NCI-H2029 treated with DMSO at 0.1 percent for 48 hours (cell line): ENCODE data around the gene TRAPPC2L.

Experiments
- DNase-seq: peaks from one replicate; lab custom pipeline; 2025; lab: John Stamatoyannopoulos, UW

The TRAPPC2L gene

GRCh38 chr16:88856828-88857727, at the start of gene TRAPPC2L, which contains the start of gene GALNS:
Gene TRAPPC2L (plus strand): TSS chr16:88857127. CDS start chr16:88857151, 24 bp downstream.
Gene GALNS (minus strand): TSS chr16:88856947. CDS start chr16:88856877, 70 bp downstream.
- peak; percentile 29 for DNase-seq

- DNase-seq, result no peak
These were observed 49.7 kb upstream of the TRAPPC2L start for GRCh38 chr16:88807142-88807625.

DNA sequence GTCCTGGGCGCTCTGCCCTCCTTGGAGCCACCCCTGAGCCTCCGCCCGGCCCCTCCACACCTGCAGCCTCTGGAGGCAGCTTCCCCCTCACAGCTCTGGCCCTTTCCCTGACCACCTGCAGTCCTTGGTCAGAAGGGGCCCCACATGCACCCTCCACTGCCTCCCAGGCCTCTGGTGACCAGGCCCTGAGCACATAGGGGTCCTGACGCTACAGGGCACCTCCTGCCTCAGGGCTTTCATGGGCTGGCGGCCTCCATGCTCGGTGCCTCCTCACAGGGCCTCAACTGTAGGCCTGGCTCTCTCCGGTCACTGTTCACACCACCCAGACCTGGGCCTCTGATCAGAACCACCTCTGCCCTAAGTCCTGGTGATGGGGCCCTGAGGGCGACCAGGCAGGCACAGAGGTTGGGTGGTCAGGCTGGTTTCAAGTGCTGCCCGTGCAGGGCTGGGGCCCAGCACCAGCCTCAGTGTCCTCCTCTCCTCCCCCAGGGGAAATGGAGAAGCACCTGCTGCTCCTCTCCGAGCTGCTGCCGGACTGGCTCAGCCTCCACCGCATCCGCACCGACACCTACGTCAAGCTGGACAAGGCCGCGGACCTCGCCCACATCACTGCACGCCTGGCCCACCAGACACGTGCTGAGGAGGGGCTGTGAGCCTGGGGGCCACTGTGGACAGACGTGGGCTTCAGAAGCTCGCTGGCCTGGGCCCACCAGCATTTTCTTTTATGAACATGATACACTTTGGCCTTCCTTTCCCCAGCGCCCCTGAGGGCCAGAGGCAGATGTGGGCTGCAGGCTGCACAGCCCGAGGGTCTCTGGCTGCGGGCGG, 49.1 kb upstream of the TRAPPC2L start:
- no peak for DNase-seq

GRCh38 chr16:88809068-88809675, 47.8 kb upstream of the TRAPPC2L start:
- no peak for DNase-seq

GRCh38 chr16:88809676-88810165, 47.2 kb upstream of the TRAPPC2L start:
- DNase-seq, result no peak

GRCh38 chr16:88810166-88810911, 46.6 kb upstream of the TRAPPC2L start:
- DNase-seq, result no peak

DNA sequence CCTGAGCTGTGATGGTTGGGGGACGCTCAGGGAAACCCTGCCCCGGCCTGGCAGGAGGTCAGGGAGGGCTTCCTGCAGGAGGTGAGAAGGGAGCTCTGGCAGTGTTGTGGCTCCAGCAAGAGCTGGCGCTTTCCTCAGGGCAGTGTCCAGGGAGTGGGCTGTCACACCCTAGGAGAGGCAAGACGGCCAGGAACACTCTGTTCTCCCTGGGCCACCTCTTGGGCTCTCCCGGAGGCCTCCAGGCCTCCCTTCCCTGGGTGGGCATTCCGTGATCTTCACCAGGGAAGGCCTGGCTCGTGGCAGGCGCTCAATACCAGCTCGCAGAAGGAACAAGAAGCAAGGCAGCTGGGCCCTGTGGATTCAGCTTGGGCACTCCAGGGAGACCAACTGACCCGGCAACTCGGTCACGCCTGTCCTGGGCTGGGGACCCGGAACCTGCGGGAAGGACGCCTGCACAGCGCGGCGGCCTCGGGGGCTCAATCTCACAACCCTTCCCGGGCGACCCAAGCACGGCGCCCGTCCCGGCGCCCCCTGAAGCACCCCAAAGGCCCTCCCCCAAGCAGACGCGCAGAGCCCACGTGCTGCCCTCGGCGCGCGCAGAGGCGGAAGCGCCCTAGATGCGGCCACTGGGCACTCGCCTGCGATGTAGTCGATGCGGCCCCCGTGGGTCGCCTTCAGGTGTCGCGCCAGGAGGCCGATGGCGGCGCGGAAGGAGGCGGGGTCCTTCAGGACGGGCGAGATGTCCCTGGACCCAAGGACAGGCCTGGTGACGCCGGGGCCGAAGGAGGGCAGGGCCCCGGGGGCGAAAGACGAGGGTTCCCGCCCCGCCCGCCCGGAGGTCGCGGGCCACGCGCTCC, 45.8 kb upstream of the TRAPPC2L start:
- no peak for DNase-seq

GRCh38 chr16:88811769-88812512, 45.0 kb upstream of the TRAPPC2L start, which contains the start of gene APRT:
Gene APRT (minus strand): TSS chr16:88811928. CDS start chr16:88811899, 29 bp downstream.
- DNase-seq, result peak; percentile 27

GRCh38 chr16:88812513-88813268, 44.2 kb upstream of the TRAPPC2L start:
- DNase-seq, result no peak

DNA sequence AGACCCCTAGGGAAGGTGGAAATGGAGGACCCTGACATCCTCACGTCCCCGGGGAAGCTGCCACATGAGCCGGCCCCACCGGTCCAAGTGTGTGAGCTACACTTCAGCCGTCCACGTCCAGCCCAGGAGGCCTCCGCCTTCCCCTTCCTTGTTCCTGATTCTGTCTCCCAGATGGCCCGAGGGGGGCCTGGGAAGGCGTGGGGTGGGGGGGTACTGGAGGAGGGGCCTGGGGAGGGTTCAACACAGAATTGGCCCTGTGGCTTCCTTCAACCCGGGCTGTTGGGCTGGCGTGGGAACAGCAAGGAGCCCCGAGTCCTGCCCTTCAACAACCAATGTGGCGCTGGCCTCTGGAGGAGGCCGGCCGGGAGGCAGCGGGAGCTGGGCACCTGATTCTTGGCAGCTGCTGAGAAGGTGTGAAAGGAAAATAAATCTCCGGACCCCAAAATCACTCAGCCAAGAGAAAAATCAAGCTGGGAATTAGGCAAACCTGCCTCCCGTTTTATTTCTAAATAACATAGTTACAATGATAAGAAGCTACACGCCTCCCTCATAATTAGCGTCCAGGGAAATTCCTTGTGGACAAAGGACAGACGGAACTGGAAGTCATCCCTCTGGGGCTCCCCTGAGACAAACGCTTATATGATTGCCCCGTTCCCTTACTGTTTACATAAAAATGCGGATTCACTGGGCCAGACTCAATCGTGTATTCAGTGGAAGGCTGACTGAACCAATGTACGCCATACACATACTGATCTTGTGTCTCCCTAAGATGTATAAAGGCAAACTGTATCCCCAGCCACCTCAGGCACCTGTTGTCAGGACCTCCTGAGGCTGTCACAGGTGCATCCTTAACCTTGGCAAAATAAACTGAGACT, 43.4 kb upstream of the TRAPPC2L start:
- no peak for DNase-seq

DNA sequence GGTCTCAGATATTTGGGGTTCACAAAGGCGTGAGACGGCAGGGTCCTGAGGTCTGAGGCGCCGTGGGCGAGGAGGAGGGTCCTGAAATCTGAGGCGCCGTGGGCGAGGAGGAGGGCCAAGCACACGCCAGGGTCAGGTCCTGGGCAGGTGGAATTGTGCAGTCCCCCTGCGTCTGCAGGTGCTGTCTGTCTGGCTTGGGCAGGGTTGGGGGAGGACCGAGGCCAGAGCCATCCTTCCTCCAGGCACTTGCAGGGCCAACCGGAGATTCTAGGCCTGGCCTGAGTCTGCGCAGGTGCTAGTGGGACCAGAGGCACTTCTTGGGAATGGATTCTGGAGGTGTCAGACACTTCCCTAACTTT, 42.8 kb upstream of the TRAPPC2L start:
- DNase-seq, result no peak

DNA sequence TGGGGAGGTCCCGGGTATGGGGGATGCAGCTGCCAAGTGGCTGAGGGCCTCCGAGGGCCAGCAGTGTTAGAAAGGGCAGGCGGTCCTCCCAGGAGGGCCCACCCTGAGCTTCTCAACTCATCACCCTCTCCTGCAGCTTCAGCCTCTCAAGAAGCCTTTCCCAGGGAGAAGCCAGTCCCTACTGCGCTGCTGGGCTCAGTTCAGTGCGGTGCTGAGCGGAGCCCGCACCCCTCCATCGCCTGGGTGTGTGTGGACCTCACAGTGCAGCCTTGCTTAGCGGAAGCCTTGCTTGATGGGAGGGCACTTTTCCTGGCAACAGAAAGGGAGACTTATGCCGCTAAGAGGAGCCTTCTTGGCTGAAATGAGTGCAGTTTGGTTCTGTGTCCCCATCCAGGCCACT, 41.7 kb upstream of the TRAPPC2L start:
- DNase-seq, result no peak

GRCh38 chr16:88815901-88816589, 40.9 kb upstream of the TRAPPC2L start:
- no peak for DNase-seq

DNA sequence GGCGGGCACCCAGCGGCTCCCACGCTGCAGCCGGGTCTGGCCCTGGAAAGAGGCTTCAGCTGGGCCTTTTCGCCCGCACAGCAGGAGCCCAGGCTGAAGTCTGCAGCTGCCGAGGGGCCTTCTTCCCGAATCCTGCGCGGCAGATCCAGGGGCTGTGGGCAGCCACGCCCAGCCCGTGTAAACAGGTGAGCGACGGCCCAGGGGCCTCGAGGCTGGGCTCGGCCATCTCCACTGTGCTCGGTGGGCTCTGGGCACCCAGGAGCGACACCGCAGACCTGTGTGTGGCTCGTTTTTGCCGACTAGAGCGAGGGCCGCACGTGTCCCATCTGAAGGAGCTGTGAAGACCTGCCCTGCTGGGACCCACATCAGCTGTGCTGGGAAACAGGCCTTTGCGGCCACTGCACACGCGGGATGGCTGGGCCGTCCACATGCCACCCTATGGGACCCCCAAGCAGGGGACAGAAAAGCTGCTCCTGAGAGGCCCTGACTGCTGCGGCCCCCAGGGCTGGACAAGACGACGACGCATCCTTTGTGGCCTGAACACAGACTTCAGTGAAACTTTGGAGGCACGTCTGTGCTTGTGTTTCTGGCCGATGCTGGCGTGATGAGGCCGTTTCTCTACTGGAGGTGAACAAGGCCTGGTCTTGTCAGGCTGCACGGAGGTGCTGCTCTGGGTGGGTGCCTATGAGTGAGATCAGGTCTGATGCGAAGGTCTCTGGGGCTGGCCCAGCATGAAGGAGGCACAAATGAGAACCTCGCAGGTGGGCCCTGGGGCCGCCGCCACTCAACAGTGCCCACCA, 40.0 kb upstream of the TRAPPC2L start:
- no peak for DNase-seq

GRCh38 chr16:88817785-88818574, 38.9 kb upstream of the TRAPPC2L start:
- no peak for DNase-seq

DNA sequence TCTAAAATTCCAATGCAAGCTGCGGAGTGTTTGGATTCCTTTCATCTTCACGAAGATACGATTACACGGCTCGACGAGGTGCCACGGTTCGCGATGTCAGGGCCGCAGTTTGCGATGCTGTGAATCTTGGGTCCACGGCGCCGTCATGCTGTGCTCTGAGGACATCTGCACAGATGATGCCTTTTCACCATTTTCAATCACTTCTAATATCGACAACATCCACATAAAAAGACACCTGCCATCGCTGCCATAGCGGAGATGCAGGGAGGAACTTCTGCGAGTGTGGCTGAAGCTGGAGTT, 38.4 kb upstream of the TRAPPC2L start:
- no peak for DNase-seq
